HepG2 (cell line): ENCODE measurements around the gene MED10. TPM values are rescaled to one million over a fixed set of nuclear protein-coding genes. Genes with fewer than 3 reads are reported as not detected.

Experiments
- ATAC-seq: fragments of 200-7000 bp; cut with Tn5 transposase; 3 replicates; pipeline ENCODE4 v1.9.1; 2020; ENCODE audit warnings: mild to moderate bottlenecking, moderate library complexity
- BruUV-seq: library from RNA; stranded (reverse); fragments of 400-500 nt; replicated peaks from 2 replicates; lab custom pipeline; 2021; lab: Mats Ljungman, UMichigan
- CTCF ChIA-PET: fragments of 300-600 bp; formaldehyde crosslinking; extraction: SDS; loops from one replicate; lab custom pipeline; 2021; ENCODE audit warnings: low total read pairs, inconsistent platforms, low intra/inter-chr PET ratio; lab: Yijun Ruan, JAX
- POLR2A ChIA-PET: fragments of 350-600 bp; sonication (Branson Sonifier 250); formaldehyde crosslinking; loops from one replicate; lab custom pipeline; 2020; ENCODE audit warnings: antibody characterized with exemption, inconsistent platforms; lab: Yijun Ruan, JAX
- DNase-seq: peaks from one replicate; pipeline ENCODE4 v3.0.0-alpha.2; 2015; ENCODE audit warnings: low spot score
- FAIRE-seq: peaks from 3 replicates; lab custom pipeline; 2011; peaks lifted over from hg19 to GRCh38; lab: Jason Lieb, UNC
- H2AFZ ChIP-seq: one replicate; pipeline ENCODE4 v1.6.1; 2011; ENCODE audit warnings: low read length, inconsistent platforms
- H3K27ac ChIP-seq: fragments of 300-600 bp; 3 replicates; pipeline ENCODE4 v1.8.0; 2011; ENCODE audit warnings: mixed run types, mild to moderate bottlenecking, mixed read lengths, low read length, inconsistent platforms; ENCODE audit not compliant: insufficient read depth; ENCODE audit errors: extremely low read length
- H3K27me3 ChIP-seq, 2 experiments: fragments of 200-600 bp in 1 of 2; 2 replicates in 1 of 2; 3 replicates in 1 of 2; pipeline versions ENCODE4 v1.6.0 to v1.8.0; 2011; ENCODE audit warnings: low read length in 2 of 2, mild to moderate bottlenecking in 2 of 2, moderate library complexity in 2 of 2, inconsistent platforms in 1 of 2; ENCODE audit not compliant: insufficient read depth in 2 of 2, control insufficient read depth in 1 of 2
- H3K36me3 ChIP-seq, 2 experiments: fragments of 200-600 bp in 1 of 2; replicated peaks in 1 of 2; 2 replicates in 1 of 2; 3 replicates in 1 of 2; pipeline versions ENCODE4 v1.5.1 to v1.8.0; 2011; ENCODE audit warnings: low read length in 2 of 2, inconsistent platforms in 1 of 2; ENCODE audit not compliant: insufficient read depth in 2 of 2, control insufficient read depth in 1 of 2
- H3K4me1 ChIP-seq: 2 replicates; pipeline ENCODE4 v1.5.1; 2012; ENCODE audit warnings: low read length, inconsistent platforms; ENCODE audit not compliant: insufficient read depth
- H3K4me2 ChIP-seq: 2 replicates; pipeline ENCODE4 v1.6.0; 2011; ENCODE audit warnings: low read depth, low read length, inconsistent platforms
- H3K4me3 ChIP-seq, 3 experiments: fragments of 200-600 bp in 1 of 3; sonication (generic), shearing (Covaris generic) in 1 of 3; replicated peaks in 1 of 3; 2 replicates each; pipeline ENCODE4 v1.5.1; 2011 to 2016; ENCODE audit warnings: low read length in 3 of 3, inconsistent platforms in 2 of 3, low read depth in 2 of 3, mild to moderate bottlenecking in 2 of 3, control low read depth in 1 of 3, mixed read lengths in 1 of 3; ENCODE audit not compliant: insufficient read depth in 1 of 3
- H3K79me2 ChIP-seq: one replicate; pipeline ENCODE4 v1.6.1; 2011; ENCODE audit warnings: low read length, inconsistent platforms; ENCODE audit not compliant: insufficient read depth
- H3K9ac ChIP-seq: 2 replicates; pipeline ENCODE4 v1.6.0; 2011; ENCODE audit warnings: mild to moderate bottlenecking, low read depth, low read length, inconsistent platforms; ENCODE audit not compliant: insufficient read depth
- H3K9me3 ChIP-seq: 2 replicates; pipeline ENCODE4 v1.5.1; 2012; ENCODE audit warnings: mild to moderate bottlenecking, low read length
- H4K20me1 ChIP-seq: 2 replicates; pipeline ENCODE4 v1.6.0; 2011; ENCODE audit warnings: inconsistent platforms, mild to moderate bottlenecking, low read length, moderate library complexity; ENCODE audit not compliant: insufficient read depth
- ASH2L ChIP-seq: fragments of 300-600, 200-600 bp; sonication (generic); IDR thresholded peaks from 2 replicates; pipeline ENCODE4 v1.7.0; 2017; ENCODE audit warnings: low read depth, mild to moderate bottlenecking, moderate library complexity, mixed read lengths, low read length; ENCODE audit not compliant: insufficient read length
- CCAR2 ChIP-seq: fragments of 200-400 bp; formaldehyde crosslinking; optimal IDR thresholded peaks from 2 replicates; pipeline ENCODE3; 2018; ENCODE audit warnings: low read depth, mild to moderate bottlenecking, low read length, moderate library complexity
- CENPT ChIP-seq: sonication (generic); formaldehyde crosslinking; IDR thresholded peaks from 2 replicates; pipeline ENCODE4 v1.8.0; 2022; ENCODE audit warnings: low read depth, mild to moderate bottlenecking, moderate library complexity, missing genetic modification reagents
- IKZF1 ChIP-seq: fragments of 450-650 bp; IDR thresholded peaks from 2 replicates; pipeline ENCODE4 v1.7.1; 2016
- MAZ ChIP-seq, 2 experiments: sonication (generic) in 1 of 2; formaldehyde crosslinking in 1 of 2; IDR thresholded peaks; 2 replicates each; pipeline versions ENCODE4 v1.5.0 to v1.6.1; 2012 to 2020; ENCODE audit warnings: low read depth in 2 of 2, mild to moderate bottlenecking in 2 of 2, borderline replicate concordance in 1 of 2, improper control_type of control experiment in 1 of 2, low read length in 1 of 2, missing genetic modification reagents in 1 of 2, moderate library complexity in 1 of 2
- MED13 ChIP-seq: sonication (generic); formaldehyde crosslinking; IDR thresholded peaks from 2 replicates; pipeline ENCODE4 v1.5.0; 2020; ENCODE audit warnings: missing genetic modification reagents
- MTA3 ChIP-seq: sonication (generic); formaldehyde crosslinking; IDR thresholded peaks from 2 replicates; pipeline ENCODE4 v1.4.0; 2020; ENCODE audit warnings: missing genetic modification reagents
- NR1H2 ChIP-seq: sonication (generic); formaldehyde crosslinking; IDR thresholded peaks from 2 replicates; pipeline ENCODE4 v1.8.1; 2022; ENCODE audit warnings: low read depth, missing genetic modification reagents, borderline replicate concordance
- TBP ChIP-seq: sonication (generic); formaldehyde crosslinking; IDR thresholded peaks from 2 replicates; pipeline ENCODE4 v1.5.0; 2020; ENCODE audit warnings: missing genetic modification reagents
- ZNF335 ChIP-seq: sonication (generic); formaldehyde crosslinking; IDR thresholded peaks from 2 replicates; pipeline ENCODE4 v1.4.0; 2020; ENCODE audit warnings: missing genetic modification reagents
- ZNF619 ChIP-seq: sonication (generic); formaldehyde crosslinking; IDR thresholded peaks from 2 replicates; pipeline ENCODE4 v1.4.0; 2020; ENCODE audit warnings: mild to moderate bottlenecking, missing genetic modification reagents
- WGBS: methylation state at CpG from one replicate; pipeline ENCODE4 v1.1.6; 2017; ENCODE audit warnings: low lambda C conversion rate; 5-methylcytosine and 5-hydroxymethylcytosine counted together
- in situ Hi-C: cut with HindIII; loops from 2 replicates; pipeline ENCODE4 v1.10.0; 2017; ENCODE audit warnings: low pct_unique_long_range_greater_than_20kb; ENCODE audit not compliant: extremely low pct_ligation_motif_present
- intact Hi-C: fragments of 100-400 bp; cut with micrococcal nuclease; formaldehyde crosslinking; loops from one replicate; pipeline ENCODE4 v1.10.0; 2022; ENCODE audit not compliant: unreplicated experiment
- polyA plus RNA-seq, 8 experiments: library from polyadenylated mRNA; depleted of rRNA in 3 of 8; stranded (reverse) in 7 of 8; unstranded in 1 of 8; fragments of >200 nt; fragmentation: Illumina TruSeq in 4 of 8; extraction: Trizol in 4 of 8; gene quantifications; 2 replicates each; pipeline versions ENCODE4 v1.2.1 to v1.2.3, GENCODE V29; 2011 to 2016; ENCODE audit warnings: low read depth in 4 of 8, missing spikeins in 1 of 8, mixed read lengths in 1 of 8; ENCODE audit not compliant: insufficient read depth in 1 of 8
- total RNA-seq, 5 experiments: library from RNA; depleted of rRNA; stranded (reverse); fragments of >200 nt; fragmentation: Illumina TruSeq; extraction: Trizol; gene quantifications; 2 replicates each; pipeline ENCODE4 v1.2.3, GENCODE V29; 2016; ENCODE audit warnings: low read depth in 1 of 5
- TF ChIP-seq, protein P1 (sequence below): sonication (generic); formaldehyde crosslinking; IDR thresholded peaks from 2 replicates; pipeline ENCODE4 v1.5.1; 2020; ENCODE audit warnings: missing genetic modification reagents, mild to moderate bottlenecking, borderline replicate concordance
- TF ChIP-seq, protein P2 (sequence below), 2 experiments: IDR thresholded peaks; 2 replicates each; pipeline ENCODE4 v1.6.1; 2011 to 2012; ENCODE audit warnings: low read length in 2 of 2, borderline replicate concordance in 1 of 2, low read depth in 1 of 2, mild to moderate bottlenecking in 1 of 2, moderate library complexity in 1 of 2

Gene MED10
- total and polyA plus RNA-seq, 2 of the 13 experiments (the other 11 are each of a cell fraction or from before 2014, with no cell fraction given) = 11.2 to 23.7 TPM

DNA sequence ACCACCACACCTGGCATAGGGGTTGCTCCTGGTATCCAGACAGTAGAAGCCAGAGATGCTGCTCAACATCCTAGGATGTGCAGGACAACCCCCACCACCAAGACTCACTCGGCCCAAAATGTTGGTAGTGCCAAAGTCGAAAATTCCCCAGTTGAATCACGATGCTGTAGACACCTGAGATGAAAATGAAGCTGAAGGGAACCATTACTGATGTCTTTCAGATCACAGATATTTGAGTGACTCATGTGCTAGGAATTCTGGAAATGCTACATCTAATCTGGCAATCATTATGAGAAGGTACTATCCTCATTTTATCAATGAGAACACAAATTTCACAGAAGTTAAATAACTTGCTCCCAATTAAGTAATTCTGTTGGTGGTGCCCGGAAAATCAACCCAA, 49.3 kb upstream of the MED10 start:
- Histone ChIP-seq H3K27ac (no peak overlapping the region), H3K9ac (no peak overlapping the region), H3K4me2 (no peak overlapping the region), H3K9me3 (no peaks in the 10 kb centered on the region), H3K4me1 (no peaks in the 10 kb centered on the region), H3K79me2 (no peaks in the 10 kb centered on the region), H3K4me3 (no peak overlapping the region), H2AFZ (no peak overlapping the region), H3K36me3 (no peaks in the 10 kb centered on the region), H4K20me1 (no peaks in the 10 kb centered on the region), H3K27me3 (peaks cover 0 to 3% of the 10 kb centered on the region in 2 experiments; a peak in 2 of 5 replicates)
- CTCF ChIA-PET = no interaction called here
- POLR2A ChIA-PET = no interaction called here
- intact Hi-C loops (no loop called here), in situ Hi-C loops (no loop called here)
- DNase-seq (no peak), FAIRE-seq (no peak), ATAC-seq (no peak)
- TF ChIP-seq, protein P1, sequence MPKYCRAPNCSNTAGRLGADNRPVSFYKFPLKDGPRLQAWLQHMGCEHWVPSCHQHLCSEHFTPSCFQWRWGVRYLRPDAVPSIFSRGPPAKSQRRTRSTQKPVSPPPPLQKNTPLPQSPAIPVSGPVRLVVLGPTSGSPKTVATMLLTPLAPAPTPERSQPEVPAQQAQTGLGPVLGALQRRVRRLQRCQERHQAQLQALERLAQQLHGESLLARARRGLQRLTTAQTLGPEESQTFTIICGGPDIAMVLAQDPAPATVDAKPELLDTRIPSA (CRISPR knock-in tag) = no peak
- no peak for TF ChIP-seq CENPT (CRISPR knock-in tag)
- TF ChIP-seq ZNF619 = no peak
- TF ChIP-seq TBP (CRISPR knock-in tag) = no peak
- TF ChIP-seq, protein P2, sequence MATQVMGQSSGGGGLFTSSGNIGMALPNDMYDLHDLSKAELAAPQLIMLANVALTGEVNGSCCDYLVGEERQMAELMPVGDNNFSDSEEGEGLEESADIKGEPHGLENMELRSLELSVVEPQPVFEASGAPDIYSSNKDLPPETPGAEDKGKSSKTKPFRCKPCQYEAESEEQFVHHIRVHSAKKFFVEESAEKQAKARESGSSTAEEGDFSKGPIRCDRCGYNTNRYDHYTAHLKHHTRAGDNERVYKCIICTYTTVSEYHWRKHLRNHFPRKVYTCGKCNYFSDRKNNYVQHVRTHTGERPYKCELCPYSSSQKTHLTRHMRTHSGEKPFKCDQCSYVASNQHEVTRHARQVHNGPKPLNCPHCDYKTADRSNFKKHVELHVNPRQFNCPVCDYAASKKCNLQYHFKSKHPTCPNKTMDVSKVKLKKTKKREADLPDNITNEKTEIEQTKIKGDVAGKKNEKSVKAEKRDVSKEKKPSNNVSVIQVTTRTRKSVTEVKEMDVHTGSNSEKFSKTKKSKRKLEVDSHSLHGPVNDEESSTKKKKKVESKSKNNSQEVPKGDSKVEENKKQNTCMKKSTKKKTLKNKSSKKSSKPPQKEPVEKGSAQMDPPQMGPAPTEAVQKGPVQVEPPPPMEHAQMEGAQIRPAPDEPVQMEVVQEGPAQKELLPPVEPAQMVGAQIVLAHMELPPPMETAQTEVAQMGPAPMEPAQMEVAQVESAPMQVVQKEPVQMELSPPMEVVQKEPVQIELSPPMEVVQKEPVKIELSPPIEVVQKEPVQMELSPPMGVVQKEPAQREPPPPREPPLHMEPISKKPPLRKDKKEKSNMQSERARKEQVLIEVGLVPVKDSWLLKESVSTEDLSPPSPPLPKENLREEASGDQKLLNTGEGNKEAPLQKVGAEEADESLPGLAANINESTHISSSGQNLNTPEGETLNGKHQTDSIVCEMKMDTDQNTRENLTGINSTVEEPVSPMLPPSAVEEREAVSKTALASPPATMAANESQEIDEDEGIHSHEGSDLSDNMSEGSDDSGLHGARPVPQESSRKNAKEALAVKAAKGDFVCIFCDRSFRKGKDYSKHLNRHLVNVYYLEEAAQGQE (IDR thresholded peaks at IDR 0.05; ENCODE audit: borderline replicate concordance in 1 of 2, low read depth in 1 of 2, low read length in 2 of 2) = no peak
- no peak for TF ChIP-seq ZNF335 (CRISPR knock-in tag)
- TF ChIP-seq MED13 (CRISPR knock-in tag) = no peak
- no peak for TF ChIP-seq MAZ (IDR thresholded peaks at IDR 0.05; ENCODE audit: borderline replicate concordance, low read depth, low read length)
- no peak for TF ChIP-seq MAZ (CRISPR knock-in tag; IDR thresholded peaks at IDR 0.05; ENCODE audit: low read depth)
- no peak for TF ChIP-seq MTA3 (CRISPR knock-in tag)
- TF ChIP-seq IKZF1 = no peak
- TF ChIP-seq NR1H2 (CRISPR knock-in tag) = no peak
- TF ChIP-seq ASH2L = no peak
- TF ChIP-seq CCAR2 = no peak
- no TSS peak for BruUV-seq
- WGBS = 0% methylated on average over 4 of the region's 4 CpGs
